ENCODE results near the gene CSNK2B.

CSNK2B gene

GRCh38 chr6:31669676-31670075 lies 3.8 kb downstream of the CSNK2B start, which contains the start of gene LY6G5B:
Gene LY6G5B, plus strand, starts transcription at chr6:31669976. Its CDS starts 975 bp downstream, at chr6:31670951.
- Histone ChIP-seq H3K9ac (no peak within 1 kb of the TSS), H2AFZ (no peak within 1 kb of the TSS), H3K27ac (no peak within 1 kb of the TSS), H3K4me2 (ENCODE audit: low read length) (no peak within 1 kb of the TSS), H3K27me3 (ENCODE audit: control insufficient read depth, insufficient read depth, low read length) (no peaks in the 10 kb centered on the region), H3K4me3 (ENCODE audit: low read depth, low read length) (no peak within 1 kb of the TSS), H3K4me1 (no peaks in the 10 kb centered on the region), H3K36me3 (ENCODE audit: control insufficient read depth, insufficient read depth, low read length) (no peaks in the 10 kb centered on the region), H3K9me3 (ENCODE audit: control insufficient read depth, low read length) (no peaks in the 10 kb centered on the region), H3K79me2 (peaks cover 14% of the 10 kb centered on the region)
- no peak for TF ChIP-seq CTCF (IDR thresholded peaks at IDR 0.05)

GRCh38 chr6:31676322-31676903 lies 10.5 kb downstream of the CSNK2B start:
- Histone ChIP-seq H3K27me3 (ENCODE audit: control insufficient read depth, insufficient read depth, low read length) (no peaks in the 10 kb centered on the region), H3K27ac (no peak overlapping the region), H3K9me3 (ENCODE audit: control insufficient read depth, low read length) (no peaks in the 10 kb centered on the region), H2AFZ (no peak overlapping the region), H3K4me1 (peaks cover 9% of the 10 kb centered on the region), H3K79me2 (no peaks in the 10 kb centered on the region), H3K4me3 (ENCODE audit: low read depth, low read length) (no peak overlapping the region), H3K9ac (no peak overlapping the region), H3K4me2 (ENCODE audit: low read length) (no peak overlapping the region), H3K36me3 (ENCODE audit: control insufficient read depth, insufficient read depth, low read length) (no peaks in the 10 kb centered on the region)
- no peak for TF ChIP-seq CTCF (IDR thresholded peaks at IDR 0.05)

- Histone ChIP-seq H2AFZ (no peak overlapping the region), H3K27ac (no peak overlapping the region), H3K9ac (no peak overlapping the region), H3K4me3 (ENCODE audit: low read depth, low read length) (no peak overlapping the region), H3K4me1 (peaks cover 9% of the 10 kb centered on the region), H3K9me3 (ENCODE audit: control insufficient read depth, low read length) (no peaks in the 10 kb centered on the region), H3K36me3 (ENCODE audit: control insufficient read depth, insufficient read depth, low read length) (no peaks in the 10 kb centered on the region), H3K27me3 (ENCODE audit: control insufficient read depth, insufficient read depth, low read length) (no peaks in the 10 kb centered on the region), H3K79me2 (no peaks in the 10 kb centered on the region), H3K4me2 (ENCODE audit: low read length) (no peak overlapping the region)
- TF ChIP-seq CTCF (IDR thresholded peaks at IDR 0.05), result no peak
These were observed 11.0 kb downstream of the CSNK2B start for GRCh38 chr6:31676904-31677303.

- Histone ChIP-seq H3K27me3 (ENCODE audit: control insufficient read depth, insufficient read depth, low read length) (no peaks in the 10 kb centered on the region), H3K27ac (no peak overlapping the region), H2AFZ (no peak overlapping the region), H3K79me2 (no peaks in the 10 kb centered on the region), H3K4me3 (ENCODE audit: low read depth, low read length) (no peak overlapping the region), H3K9me3 (ENCODE audit: control insufficient read depth, low read length) (no peaks in the 10 kb centered on the region), H3K36me3 (ENCODE audit: control insufficient read depth, insufficient read depth, low read length) (no peaks in the 10 kb centered on the region), H3K4me2 (ENCODE audit: low read length) (no peak overlapping the region), H3K9ac (no peak overlapping the region), H3K4me1 (peaks cover 9% of the 10 kb centered on the region)
- no peak for TF ChIP-seq CTCF (IDR thresholded peaks at IDR 0.05)
These were observed 12.1 kb downstream of the CSNK2B start for GRCh38 chr6:31677955-31678354.
